ENCODE data around the gene SH3BP4.
A peak's percentile ranks its signal among the peaks of the same experiment; 100 is the strongest.
"Not testable (repeated sequence)": the region's sequence is repeated elsewhere in the genome, so short reads cannot be mapped to it uniquely, and the experiment has no call there.

SH3BP4 gene

DNA sequence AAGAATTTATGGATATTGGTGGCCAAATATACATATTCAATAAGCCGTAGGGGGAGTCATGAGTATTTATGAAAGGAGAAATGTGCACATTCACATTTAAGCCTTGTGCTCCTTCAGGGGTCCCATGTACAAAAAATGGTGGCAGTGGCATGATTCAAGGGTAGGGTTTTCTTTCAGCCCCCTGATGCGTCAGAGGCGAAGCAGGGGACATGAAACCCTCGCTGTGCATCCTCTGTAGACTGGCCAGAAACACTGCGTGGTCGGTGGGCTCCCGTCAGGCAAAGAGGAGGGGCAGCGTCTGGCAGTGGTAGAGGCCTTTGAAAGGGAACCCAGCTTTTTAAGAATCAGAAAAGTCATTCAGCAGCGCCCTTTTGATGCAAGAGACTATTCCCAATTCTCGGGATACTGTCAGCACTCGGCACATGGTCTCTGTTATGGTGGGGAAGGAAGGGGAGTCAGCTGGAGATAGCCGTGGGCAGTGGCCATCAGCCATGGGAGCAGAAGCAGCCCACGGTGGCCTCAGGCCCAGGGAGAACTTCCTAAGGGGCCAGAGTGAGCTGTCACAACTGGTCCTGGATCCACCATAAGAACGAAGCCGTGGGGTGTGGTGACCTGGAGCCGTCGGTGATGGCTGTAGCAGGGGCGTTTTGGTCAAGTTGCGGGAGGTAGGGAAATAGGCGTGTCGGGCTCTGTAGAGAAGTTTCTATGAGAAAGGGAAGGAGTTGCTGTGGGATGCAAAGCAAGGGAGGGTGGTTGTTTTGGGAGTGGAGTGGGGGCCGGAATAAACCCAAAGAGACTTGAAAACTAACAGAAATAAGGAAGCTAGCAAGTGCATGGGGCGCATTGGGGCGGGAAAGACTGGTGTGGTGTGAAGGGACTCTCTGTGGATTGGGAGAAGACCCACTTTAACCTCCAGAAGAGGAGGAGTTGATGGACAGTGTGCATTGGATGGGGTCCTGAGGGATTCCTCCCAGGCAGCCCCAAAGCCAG is 95.6 kb downstream of the SH3BP4 start:
- intact Hi-C loops (cut with DNase I): no loop called here
- peak in 2 of 10 donors; percentile 43 to 69 for DNase-seq

DNA sequence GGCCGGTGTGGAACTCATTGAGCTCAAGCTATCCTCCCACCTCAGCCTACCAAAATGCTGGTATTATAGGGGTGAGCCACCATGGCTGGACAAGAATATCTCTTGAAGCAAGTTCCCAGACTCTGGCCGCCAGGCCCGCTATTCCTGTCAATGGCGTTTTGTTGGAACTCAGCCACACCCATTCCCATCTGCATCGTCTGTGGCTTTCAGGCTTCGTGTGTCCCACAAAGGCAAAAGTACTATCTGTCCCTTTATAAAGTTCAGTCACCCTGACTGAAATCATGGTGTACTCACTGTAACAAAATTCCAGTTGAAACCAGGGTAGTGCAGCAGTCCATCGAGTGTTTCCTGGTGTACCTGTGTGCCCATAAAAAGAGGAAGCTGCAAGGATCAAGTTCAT is 96.7 kb downstream of the SH3BP4 start:
- peak in 2 of 10 donors; percentile 77 to 79 for DNase-seq
- intact Hi-C loops (cut with DNase I): no loop called here

DNA sequence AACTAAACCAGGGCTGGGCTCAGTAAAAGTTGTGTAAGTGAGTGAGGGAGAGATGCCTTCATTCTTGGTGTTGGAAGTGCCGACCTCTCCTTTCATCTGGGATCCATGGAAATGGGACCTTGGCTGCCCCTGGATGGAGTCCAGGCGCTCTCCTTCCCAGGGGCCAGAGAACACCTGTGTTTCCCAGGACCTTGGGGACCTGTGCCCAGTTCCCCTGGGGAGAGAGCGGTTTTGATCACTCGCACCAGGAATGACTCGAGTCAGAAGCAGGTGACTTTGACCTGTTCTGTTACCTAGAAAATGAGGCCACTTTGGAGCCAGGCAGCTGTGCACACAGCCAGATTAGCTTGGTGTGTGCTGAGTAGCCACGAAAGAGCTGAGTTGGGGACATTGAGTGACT is 97.3 kb downstream of the SH3BP4 start:
- intact Hi-C loops (cut with DNase I): no loop called here
- peak in 2 of 10 donors; percentile 36 to 40 for DNase-seq

DNA sequence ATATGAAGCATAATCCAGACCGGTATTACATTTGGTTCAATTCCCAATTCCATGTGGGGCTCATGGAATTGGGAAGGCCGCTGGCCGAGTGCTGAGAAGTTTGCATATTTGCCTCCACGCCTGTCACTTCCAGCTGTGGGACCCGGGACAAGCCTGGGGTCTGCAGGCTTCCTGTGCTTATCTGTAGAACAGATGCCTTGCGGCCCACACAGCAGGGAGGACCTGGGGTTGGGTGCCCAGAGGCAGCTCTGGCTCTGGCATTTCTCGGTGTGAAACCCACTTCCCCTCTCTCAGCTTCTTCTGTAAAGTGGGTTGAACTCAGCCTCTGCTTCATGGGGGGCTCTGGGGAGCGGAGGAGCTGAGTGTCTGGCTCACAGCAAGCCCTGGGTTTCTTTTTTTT is 97.9 kb downstream of the SH3BP4 start:
- intact Hi-C loops (cut with DNase I): loop anchor here (5.0 kb wide), 2 partner anchors 97 to 167 kb away; partner anchors contain the start of gene SH3BP4
- peak in 2 of 10 donors; percentile 55 to 74 for DNase-seq

DNA sequence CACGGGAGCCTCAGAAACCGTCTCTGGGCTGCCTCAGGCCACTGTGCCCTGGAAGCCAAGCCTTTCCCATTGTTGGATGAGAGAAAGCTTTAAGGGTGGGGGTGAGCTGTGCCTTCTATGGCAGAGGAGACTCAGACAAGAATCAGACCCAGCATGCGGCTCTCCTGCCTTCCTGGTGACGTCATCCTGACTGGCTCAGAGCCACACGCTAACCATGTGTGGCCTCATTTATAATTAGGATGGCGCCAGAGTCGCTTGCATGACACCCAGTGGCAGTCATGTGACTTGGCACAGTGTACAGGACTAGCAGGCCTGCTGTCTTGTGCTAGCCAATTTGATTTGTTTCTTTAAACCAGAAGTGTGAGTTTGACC is 99.1 kb downstream of the SH3BP4 start:
- DNase-seq: peak; percentile 58 to 97 (median 88)
- intact Hi-C loops (cut with DNase I): loop anchor here (5.0 kb wide), 2 partner anchors 99 to 169 kb away; partner anchors contain the start of gene SH3BP4

DNA sequence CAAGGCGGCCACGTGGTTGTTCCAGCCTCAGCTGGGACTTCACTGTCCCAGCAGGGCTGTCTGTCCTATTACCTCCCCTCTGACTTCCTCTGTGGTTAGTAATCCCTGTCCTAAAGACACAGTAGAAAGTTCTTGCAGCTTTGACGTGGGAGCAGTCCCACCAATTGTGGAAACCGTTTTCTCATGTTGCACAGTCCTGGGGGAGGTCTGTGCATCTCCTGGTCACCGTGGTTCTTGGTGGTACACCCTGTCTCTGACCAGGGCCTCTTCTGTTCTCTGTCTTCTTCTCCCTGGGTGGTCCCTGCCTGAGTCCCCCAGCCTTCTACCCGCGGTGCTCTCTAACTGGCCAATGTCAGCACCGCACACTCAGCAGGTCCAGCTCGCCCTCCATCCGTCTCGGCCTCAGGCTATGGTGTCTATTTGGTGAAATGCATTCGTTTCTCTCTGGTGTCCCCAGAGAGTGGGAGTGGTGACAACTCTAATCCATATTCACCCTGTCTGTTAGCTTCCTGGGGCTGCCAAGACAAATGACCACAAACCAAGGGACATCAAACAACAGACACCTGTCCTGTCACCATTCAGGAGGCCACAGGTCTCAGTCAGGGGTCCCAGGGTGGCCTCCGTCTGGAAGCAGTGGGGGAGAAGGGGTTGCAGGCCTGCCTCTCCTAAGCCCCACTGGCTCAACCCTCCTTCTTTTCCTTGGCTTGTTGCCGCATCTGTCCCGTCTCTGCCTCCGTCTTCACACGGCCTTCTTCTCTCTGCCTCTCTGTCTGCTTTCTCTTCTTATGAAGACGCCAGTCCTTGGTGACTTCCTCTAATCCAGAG is 99.8 kb downstream of the SH3BP4 start:
- peak in 2 of 10 donors; percentile 55 to 64 for DNase-seq
- intact Hi-C loops (cut with DNase I): loop anchor here (5.0 kb wide), 2 partner anchors 99 to 169 kb away; partner anchors contain the start of gene SH3BP4

DNA sequence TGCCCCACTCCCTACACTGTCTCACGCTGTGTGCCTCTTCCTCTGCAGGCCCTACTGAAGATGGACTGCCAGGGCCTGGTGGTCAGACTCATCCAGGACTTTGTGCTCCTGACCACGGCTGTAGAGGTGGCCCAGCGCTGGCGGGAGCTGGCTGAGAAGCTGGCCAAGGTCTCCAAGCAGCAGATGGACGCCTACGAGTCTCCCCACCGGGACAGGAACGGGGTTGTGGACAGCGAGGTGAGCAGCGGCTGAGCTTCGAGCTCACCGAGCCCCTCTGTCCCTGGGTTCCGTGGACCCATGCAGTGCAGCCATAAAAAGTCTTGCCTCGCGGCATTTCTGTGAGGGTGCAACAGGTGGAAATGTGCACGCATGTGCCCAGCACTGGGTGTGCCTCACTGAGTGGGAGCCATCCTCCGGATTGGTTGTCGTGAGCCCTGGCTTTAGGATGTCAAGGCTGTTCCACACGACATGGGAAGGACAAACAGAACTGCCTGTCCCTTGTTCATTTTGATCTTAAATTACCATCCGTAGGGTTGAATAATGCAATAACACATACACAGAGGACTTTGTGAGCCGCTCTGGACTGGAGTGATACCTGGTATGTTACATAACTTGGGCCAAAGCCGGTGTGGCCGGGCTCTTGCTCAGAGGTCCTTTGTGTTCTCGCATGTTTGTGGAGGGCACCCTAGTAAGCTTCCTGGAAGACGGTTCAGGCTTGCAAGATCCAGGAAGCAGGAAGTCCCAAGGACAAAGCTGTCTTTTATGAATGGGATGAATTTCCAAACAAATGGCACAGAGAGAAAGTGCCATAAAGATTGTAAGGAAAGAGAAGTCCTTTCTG is 100.9 kb downstream of the SH3BP4 start:
- peak in 2 of 10 donors; percentile 62 to 63 for DNase-seq
- intact Hi-C loops (cut with DNase I): loop anchor here (5.0 kb wide), 2 partner anchors 100 to 170 kb away; partner anchors contain the start of gene SH3BP4

DNA sequence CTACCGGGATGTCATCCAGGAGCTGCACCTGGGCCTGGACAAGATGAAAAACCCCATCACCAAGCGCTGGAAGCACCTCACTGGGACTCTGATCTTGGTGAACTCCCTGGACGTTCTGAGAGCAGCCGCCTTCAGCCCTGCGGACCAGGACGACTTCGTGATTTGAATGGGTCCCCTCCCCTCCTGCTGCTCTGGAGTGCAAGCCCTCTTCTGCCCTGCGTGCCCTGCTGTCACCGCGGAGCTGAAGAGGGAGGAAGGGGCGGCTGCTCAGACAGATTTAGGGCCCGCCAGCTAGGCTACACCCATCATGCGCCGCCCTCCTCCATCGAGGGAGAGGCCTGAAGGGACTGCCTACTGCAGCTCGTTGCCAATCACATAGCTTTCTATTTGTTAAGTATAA is 101.8 kb downstream of the SH3BP4 start:
- intact Hi-C loops (cut with DNase I): loop anchor here (5.0 kb wide), 2 partner anchors 101 to 171 kb away; partner anchors contain the start of gene SH3BP4
- DNase-seq: peak in 2 of 10 donors; percentile 60 to 77

DNA sequence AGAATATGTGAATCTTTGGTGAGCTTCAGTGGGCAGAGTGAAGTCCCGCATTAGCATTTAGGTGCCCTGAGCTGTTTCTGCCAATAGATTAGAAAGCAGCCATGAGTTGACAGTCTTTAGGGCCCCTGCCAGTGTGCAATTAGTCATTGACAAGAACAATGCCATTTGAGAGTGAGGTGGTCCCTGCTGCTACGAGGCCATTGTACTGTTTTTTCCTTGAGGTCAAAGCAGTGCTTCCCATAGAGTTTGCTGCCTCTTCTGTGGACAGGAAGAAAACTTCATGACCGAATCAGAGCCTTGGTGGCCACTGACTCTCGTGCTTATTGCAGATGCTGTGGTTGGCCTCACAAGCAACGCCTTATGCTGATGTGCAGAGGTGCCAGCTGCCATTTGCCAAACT is 102.7 kb downstream of the SH3BP4 start:
- no peak for DNase-seq
- intact Hi-C loops (cut with DNase I): loop anchor here (5.0 kb wide), 2 partner anchors 102 to 172 kb away; partner anchors contain the start of gene SH3BP4

DNA sequence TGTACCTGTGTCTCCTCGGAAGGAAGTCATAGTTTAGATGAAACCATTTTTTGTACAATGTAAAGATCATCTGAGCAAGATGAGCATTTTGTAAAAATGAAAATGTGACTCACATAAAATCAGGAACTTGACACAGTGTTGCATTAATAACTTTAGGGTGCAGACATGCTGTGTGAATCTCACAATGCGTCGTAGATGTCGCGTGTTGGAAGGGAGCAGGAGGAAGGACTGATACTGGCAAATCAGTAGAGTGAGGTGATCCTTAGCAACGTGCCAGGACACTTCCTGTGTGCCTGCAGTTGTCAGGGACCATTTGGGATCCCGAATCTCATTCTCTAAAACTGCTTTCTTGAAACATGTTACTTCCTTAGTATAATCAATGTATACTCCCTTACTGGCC is 103.1 kb downstream of the SH3BP4 start:
- intact Hi-C loops (cut with DNase I): loop anchor here (5.0 kb wide), 2 partner anchors 103 to 173 kb away; partner anchors contain the start of gene SH3BP4
- DNase-seq: no peak

DNA sequence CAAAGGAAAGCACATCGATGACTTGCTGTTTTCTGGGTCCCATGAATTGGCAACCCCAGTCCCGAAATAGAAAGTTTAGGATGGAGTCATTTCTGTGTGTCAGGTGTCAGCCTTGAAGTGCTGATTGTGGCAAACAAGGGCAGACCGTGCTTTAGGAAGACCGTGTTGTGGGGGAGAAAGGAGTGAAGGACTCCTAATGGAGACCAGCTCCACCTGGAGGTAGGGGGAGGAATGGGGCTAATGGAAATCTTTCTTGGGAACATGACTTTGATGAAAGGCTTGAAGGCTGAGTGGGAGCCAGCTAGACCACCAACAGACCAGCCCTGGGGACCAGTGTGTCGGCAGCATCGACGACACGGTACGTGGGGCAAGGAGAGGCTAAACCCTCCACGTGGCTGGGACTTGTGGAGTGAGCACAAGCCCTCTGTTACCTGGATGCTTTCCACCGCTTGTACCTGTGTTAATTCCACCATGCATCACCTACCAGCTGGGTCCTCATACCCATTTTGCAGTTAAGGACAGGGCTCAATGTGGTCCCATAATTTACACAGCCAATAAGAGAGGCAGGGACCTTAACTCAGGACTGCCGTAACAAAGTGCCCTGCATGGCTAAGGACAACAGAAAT is 104.2 kb downstream of the SH3BP4 start:
- intact Hi-C loops (cut with DNase I): no loop called here
- DNase-seq: peak in 1 of 10 donors; percentile 44

DNA sequence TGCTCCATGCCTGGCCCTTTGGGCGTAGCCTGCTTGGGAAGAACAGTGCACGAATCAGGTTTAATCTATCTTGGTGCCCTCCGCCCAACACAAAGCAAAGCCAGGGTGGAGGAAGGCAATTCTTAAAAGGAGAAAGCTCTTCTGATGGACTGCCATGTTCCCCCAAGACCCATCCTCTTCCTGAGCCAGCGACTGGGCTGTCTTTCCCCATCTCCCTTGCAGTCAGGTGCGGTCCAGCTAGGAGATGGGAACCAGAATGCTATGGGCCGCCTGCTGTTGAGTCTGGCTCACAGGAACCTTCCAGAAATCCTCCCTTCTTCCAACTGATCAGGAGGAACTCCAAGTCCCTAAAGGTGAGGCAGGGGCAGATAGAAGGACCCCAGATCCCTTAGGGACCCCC is 105.0 kb downstream of the SH3BP4 start:
- peak in 1 of 10 donors; percentile 51 for DNase-seq
- intact Hi-C loops (cut with DNase I): no loop called here

DNA sequence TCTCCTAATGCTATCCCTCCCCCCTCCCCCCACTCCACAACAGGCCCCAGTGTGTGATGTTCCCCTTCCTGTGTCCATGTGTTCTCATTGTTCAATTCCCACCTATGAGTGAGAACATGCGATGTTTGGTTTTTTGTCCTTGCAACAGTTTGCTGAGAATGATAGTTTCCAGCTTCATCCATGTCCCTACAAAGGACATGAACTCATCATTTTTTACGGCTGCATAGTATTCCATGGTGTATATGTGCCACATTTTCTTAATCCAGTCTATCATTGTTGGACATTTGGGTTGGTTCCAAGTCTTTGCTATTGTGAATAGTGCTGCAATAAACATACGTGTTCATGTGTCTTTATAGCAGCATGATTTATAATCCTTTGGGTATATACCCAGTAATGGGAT is 105.8 kb downstream of the SH3BP4 start:
- DNase-seq; intact Hi-C loops (cut with DNase I): not testable (repeated sequence)

DNA sequence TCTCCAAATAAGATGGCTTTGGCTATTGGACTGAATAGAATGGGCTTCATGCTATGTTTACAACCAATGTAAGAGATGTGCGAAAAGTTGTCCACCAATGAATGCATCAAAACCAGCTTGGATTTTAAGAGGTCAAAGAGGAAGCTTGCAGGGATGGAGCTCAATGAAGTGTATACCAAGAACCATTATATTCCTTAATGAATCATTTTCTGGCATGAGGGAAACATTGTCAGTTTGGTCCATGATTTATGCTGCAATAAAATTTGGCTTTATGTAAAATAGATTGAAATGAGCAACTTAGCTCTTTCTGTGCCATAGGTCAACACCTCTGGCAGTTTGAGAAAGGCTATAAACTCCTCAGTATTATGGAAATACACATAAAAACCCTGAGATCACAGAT is 107.3 kb downstream of the SH3BP4 start:
- intact Hi-C loops (cut with DNase I): no loop called here
- no peak for DNase-seq

DNA sequence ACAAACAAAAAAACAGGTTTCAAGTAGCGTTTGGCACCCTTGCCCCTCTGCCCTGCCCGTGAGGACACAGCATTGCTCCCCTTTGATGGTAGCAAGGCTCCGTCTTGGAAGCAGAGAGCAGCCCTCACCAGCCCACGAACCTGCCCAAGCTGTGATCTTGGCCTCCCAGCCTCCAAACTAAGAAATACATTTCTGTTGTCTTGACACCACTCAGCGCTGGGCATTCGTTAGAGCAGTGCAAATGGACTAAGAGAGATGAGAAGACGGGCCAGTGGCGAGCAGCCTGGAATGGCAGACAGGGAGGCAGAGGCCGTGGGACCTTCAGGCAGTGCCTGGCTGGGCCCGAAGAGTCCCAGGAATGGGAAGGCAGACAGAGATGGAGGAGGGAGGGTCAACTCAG is 109.8 kb downstream of the SH3BP4 start:
- no peak for DNase-seq

DNA sequence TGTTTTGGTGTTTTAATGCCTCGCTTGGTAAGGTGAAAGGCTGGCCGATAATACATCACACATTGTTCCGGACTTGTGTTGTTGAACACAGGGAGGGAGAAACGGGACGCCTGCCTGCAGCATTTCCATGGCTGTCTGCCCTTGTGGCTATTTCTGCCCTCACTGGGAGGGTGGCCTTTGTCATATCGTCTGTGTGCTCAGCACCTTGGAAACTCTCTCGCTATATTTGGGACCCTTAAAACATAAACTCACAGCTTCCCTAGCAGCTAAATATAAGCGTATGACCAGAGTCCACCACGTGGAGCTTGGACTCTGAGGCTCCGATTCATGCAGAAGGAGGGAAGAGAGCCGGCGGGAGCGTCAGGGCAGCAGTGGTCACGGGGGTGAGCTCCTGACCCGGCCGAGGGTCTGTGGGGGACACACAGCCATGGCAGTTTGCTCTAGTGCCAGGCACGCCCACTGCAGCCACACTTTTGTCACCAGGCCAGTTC is 111.7 kb downstream of the SH3BP4 start:
- intact Hi-C loops (cut with DNase I): no loop called here

More for the DNA sequence above, 109.8 kb downstream of the SH3BP4 start:
- intact Hi-C loops (cut with DNase I): no loop called here

DNA sequence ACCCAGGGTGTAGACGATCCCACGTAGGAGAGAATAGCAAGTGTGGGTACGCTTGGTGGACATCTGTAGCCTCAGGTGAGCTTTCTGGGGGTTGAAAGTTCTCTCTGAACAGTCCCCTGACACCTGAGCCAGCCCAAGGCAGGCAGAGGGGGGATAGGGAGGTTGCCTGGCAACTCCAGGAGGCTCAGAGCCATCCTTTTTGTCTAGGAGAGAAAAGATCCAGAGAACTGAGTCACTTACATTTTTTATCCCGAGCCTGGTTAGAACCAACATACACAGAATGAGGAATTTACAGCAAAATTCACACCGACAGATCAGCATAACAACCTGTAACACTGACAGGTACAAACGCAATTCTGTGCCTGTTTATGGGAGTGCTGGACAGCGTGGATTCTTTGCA is 113.2 kb downstream of the SH3BP4 start:
- no peak for DNase-seq
- intact Hi-C loops (cut with DNase I): no loop called here

More for the DNA sequence above, 111.7 kb downstream of the SH3BP4 start:
- peak in 1 of 10 donors; percentile 71 for DNase-seq

DNA sequence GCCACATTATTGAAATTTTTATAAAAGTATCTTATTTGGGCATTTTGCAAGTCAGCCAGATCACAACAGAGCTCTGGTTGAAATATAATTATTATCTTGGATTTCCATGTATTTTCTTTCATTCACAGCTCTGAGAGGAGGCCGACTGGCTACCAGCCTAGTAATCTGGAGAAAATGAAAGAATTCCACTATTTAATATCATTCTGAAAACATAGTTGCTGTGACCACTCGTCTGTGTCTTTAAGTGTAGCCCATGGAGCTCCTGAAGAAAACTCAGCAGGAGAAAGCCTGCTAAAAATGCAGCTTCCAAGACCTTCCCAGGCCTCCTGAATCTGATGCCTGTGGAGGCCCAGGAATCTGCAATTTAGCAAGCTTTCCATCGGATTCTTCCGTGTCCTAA is 114.7 kb downstream of the SH3BP4 start:
- intact Hi-C loops (cut with DNase I): no loop called here
- DNase-seq: no peak

DNA sequence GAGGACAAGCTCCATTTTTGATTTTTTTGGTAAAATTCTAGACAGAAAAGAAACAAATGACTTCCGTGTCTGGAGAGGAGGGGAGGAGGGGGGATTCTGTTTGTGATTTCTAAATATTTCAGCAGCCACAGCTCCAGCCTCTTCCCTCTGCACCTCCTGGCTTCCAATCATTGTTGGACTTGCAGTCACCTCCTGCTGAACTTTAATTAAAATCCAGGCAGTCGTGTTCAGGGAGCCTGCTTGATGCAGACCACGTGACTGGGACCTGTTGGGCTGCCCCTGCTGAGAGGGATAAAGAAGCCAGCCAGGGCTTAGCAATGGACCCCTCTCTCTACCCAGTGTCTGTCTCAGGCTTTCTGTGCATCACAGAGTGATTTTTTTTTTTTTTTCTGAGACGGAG is 115.1 kb downstream of the SH3BP4 start:
- no peak for DNase-seq
- intact Hi-C loops (cut with DNase I): no loop called here
